C1 segment of cervical spinal cord (tissue), 14 donors: ENCODE results near the gene TRIM66.
"Not testable (repeated sequence)": the region's sequence is repeated elsewhere in the genome, so short reads cannot be mapped to it uniquely, and the experiment has no call there.

ENCODE experiments used
- DNase-seq, 14 donors: peaks; one replicate each; lab custom pipeline; 2025; lab: John Stamatoyannopoulos, UW

The TRIM66 gene

GRCh38 chr11:8692417-8692816 lies 10.0 kb upstream of the TRIM66 start:
- DNase-seq = no peak

GRCh38 chr11:8691601-8692000 lies 9.1 kb upstream of the TRIM66 start:
- DNase-seq = no peak

DNA sequence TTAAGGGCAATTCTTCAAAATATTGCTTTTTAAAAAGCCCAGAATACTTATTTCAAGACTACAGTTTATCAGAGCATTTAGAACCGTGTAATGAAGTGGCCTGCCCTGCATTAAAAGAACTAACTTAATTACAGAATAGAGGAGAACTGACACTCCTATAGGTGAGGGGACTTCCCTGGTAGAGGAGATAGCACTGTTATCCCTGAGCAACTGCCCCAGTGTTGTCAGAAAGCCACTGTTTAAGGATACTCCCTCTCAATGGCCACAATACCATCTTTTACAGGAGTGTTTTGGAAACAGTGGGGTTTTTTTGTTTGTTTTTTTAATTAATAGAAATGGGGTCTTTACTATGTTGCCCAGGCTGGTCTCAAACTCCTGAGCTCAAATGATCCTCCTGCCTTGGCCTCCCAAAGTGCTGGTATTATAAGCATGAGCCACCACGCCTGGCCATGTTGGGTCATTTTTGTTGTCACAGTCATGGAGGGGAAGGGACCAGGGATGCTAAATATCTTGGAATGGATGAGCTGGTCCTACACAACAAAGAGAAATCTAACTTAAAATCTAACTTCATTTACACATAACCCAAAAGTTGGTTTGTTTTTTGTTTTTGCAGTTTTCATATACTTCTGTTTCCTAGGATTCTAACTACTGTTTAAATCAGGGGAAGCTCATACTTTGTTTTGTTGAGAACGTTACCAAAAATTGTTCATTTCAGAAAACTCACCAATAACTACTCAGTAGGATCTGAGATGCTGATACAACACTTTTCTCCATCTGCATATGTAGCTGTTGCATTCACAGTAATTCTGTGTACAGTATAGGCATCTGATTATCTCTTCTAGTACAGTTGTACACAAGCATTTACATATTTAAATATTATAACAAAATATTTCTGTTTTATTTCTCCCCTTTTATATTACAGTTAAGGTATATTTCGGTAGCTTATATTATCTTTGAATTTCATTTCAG lies 8.2 kb upstream of the TRIM66 start:
- no peak for DNase-seq

- DNase-seq = no peak
Observed at GRCh38 chr11:8689726-8690255, 7.3 kb upstream of the TRIM66 start.

- DNase-seq = peak; percentile 46 to 96 (median 93)
Observed at GRCh38 chr11:8688414-8689362, 6.2 kb upstream of the TRIM66 start.

- DNase-seq = no peak
Observed at GRCh38 chr11:8686325-8686724, 3.9 kb upstream of the TRIM66 start.

- DNase-seq = no peak
Observed at GRCh38 chr11:8685820-8686219, 3.4 kb upstream of the TRIM66 start.

- no peak for DNase-seq
Observed at GRCh38 chr11:8685306-8685705, 2.8 kb upstream of the TRIM66 start.

- no peak for DNase-seq
Observed at GRCh38 chr11:8684600-8685290, 2.3 kb upstream of the TRIM66 start.

- no peak for DNase-seq
Observed at GRCh38 chr11:8683115-8683807, 796 bp upstream of the TRIM66 start.

DNA sequence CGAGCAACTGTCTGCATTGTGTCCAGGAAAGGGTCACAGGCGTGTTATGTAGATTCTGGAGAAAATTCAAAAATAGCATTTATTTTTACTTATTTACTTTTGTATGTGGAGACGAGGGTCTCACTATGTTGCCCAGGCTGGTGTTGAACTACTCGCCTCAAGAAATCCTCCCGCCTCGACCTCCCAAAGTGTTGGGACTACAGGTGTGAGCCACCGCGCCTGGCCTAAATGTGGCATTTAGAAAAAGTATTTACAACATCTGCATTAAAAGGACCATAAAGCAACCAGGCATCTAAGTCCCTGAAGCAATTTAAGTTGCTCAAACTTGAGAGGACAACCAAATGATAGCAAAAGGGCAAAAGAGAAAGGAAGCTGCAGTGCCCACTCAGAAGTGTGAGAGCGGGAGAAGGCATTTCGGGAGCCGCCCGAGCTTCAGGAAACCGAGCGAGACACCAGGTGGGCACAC lies 595 bp downstream of the TRIM66 start:
- DNase-seq = no peak

GRCh38 chr11:8679006-8679405 lies 3.5 kb downstream of the TRIM66 start:
- DNase-seq = no peak

DNA sequence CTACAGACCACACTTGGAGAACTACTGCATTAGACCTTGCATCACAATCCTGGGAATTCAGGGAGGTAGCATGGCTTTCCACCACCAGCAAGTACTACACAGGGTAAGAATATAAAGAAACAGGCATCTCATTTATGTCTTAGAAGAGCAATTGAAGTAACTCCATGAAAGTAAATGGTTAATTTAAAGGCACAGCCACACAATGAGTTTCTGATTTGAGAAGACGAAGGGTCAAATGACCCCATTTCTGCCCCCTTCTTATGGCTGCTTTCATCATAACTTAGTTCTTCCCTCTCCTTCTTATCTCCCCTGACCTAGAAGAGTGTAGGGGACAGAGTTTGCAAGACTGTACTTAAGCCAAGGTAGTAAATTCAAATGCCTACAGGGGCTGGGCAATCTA lies 6.0 kb downstream of the TRIM66 start:
- DNase-seq = no peak

DNA sequence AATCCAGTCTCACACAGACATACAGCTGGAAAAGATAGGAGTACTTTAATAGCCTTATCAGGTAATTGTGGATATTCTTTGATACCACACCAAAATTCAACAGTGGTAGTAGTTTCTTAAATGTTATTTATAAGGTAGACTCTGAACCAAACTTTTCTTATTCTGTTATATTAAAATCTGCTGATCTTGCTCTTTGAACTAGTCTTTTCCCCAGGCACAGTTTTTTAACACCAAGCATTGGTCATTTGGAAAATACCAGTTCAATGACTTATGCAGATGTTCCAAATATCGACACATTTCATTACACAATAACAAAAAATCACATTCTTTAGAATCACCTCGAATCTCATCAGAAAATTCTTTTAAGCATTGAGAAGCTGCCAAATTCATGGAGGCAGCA lies 7.6 kb downstream of the TRIM66 start:
- DNase-seq = no peak

GRCh38 chr11:8672346-8672745 lies 10.1 kb downstream of the TRIM66 start:
- DNase-seq = peak in 1 of 14 donors; percentile 79

- peak in 5 of 14 donors; percentile 28 to 95 (median 44) for DNase-seq
Observed at GRCh38 chr11:8671651-8672062, 10.8 kb downstream of the TRIM66 start.

- DNase-seq = peak in 11 of 14 donors; percentile 10 to 95 (median 39)
Observed at GRCh38 chr11:8671193-8671612, 11.3 kb downstream of the TRIM66 start.

- DNase-seq = not testable (repeated sequence)
Observed at GRCh38 chr11:8670081-8670480, 12.4 kb downstream of the TRIM66 start.

DNA sequence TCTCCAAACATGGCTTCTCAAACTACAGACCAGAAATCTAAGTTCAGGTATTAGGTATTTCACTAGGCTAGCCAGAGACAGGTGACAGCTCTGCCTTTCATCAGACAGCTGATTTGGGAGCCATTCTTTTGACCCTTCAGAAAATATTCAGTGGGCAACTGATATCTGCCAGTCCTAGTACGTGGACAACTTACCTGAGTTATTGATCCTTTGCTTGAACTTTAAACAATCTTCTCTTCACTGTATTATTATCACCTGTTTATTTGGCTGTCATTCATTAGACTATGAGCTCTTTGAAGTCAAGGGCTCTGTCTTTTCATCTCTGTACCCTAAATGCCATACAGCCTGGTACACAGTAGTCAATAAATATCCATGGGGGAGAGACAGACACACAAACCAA lies 17.2 kb downstream of the TRIM66 start:
- no peak for DNase-seq

- DNase-seq = peak in 1 of 14 donors; percentile 33
Observed at GRCh38 chr11:8661001-8661795, 21.3 kb downstream of the TRIM66 start.
